Peyer's patch (tissue), 4 donors: Measurements from ENCODE around the gene SLC35F4.

ENCODE experiments used
- CTCF ChIP-seq, 6 experiments: fragments of 450-650 bp in 4 of 6; fragments of 200-600 bp in 2 of 6; sonication (generic) in 1 of 6; IDR thresholded peaks; one replicate each; pipeline ENCODE4 v1.5.1; 2017 to 2019; ENCODE audit warnings: antibody characterized with exemption in 6 of 6, mild to moderate bottlenecking in 3 of 6, moderate library complexity in 1 of 6
- POLR2A ChIP-seq, 2 donors: fragments of 450-650 bp; IDR thresholded peaks; one replicate each; pipeline ENCODE4 v1.5.1; 2017; ENCODE audit warnings: antibody characterized with exemption in 2 of 2, mild to moderate bottlenecking in 2 of 2, moderate library complexity in 2 of 2

DNA sequence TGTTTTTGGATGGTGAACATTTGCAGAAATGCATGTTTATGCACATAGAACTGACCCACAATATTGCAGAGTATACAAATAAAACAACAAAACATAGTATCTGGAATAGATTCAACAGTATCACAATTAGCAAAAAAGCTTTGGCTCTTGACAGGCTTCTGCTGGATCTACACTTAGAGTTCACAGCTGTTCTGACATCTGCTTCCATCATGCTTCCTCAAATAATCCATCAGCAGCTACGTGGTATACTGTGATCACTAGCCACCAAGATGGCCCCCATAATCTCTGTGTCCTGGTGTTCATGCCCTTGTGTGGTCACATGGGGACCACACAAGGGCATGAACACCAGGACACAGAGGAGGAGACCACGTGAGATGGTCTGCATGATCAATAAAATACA, 205.7 kb downstream of the SLC35F4 start:
- no peak for TF ChIP-seq CTCF (IDR thresholded peaks at IDR 0.05)
- no peak for TF ChIP-seq POLR2A (IDR thresholded peaks at IDR 0.05)
